ENCODE results near the gene MYO5C. TPM values are rescaled to one million over a fixed set of nuclear protein-coding genes. Genes with fewer than 3 reads are reported as not detected.

The MYO5C gene
- total and polyA plus RNA-seq, 2 of the 13 experiments (the other 11 are each of a cell fraction or from before 2014, with no cell fraction given), result 15.7 to 23.7 TPM

- in situ Hi-C loops (cut with HindIII; ENCODE audit: extremely low pct_ligation_motif_present, low pct_unique_long_range_greater_than_20kb) (no loop called here), intact Hi-C loops (cut with micrococcal nuclease; ENCODE audit: unreplicated experiment) (no loop called here)
- H4K20me1 ChIP-seq (ENCODE audit: insufficient read depth, low read length), result no peaks in the 10 kb centered on the region
- no peaks in the 10 kb centered on the region for H3K9me3 ChIP-seq (ENCODE audit: low read length)
- no peaks in the 10 kb centered on the region for H3K27me3 ChIP-seq (ENCODE audit: control insufficient read depth in 1 of 2, insufficient read depth in 2 of 2, low read length in 2 of 2)
- no peaks in the 10 kb centered on the region for H3K4me1 ChIP-seq (ENCODE audit: insufficient read depth, low read length)
- ChIA-PET POLR2A (interaction anchor here (0.6 kb wide), 1 partner anchor 69 kb away, joined by 3 read pairs; no protein-coding TSS in a partner anchor), CTCF (ENCODE audit: low intra/inter-chr PET ratio, low total read pairs) (no interaction called here)
- H3K9ac ChIP-seq (ENCODE audit: insufficient read depth, low read depth, low read length), result no peak overlapping the region
- no peaks in the 10 kb centered on the region for H3K79me2 ChIP-seq (ENCODE audit: insufficient read depth, low read length)
- H3K27ac ChIP-seq (ENCODE audit: extremely low read length, insufficient read depth, low read length), result no peak overlapping the region
- DNase-seq (ENCODE audit: low spot score) (no peak), ATAC-seq (no peak), FAIRE-seq (no peak)
- H3K4me3 ChIP-seq (replicated peaks in 1 of 3; ENCODE audit: insufficient read depth in 1 of 3, low read depth in 2 of 3, low read length in 3 of 3), result no peak overlapping the region
- no peak overlapping the region for H2AFZ ChIP-seq (ENCODE audit: low read length)
- 95% methylated on average over 1 of the region's 1 CpG for WGBS (ENCODE audit: low lambda C conversion rate)
- peaks cover 26 to 81% of the 10 kb centered on the region in 2 experiments for H3K36me3 ChIP-seq (replicated peaks in 1 of 2; ENCODE audit: control insufficient read depth in 1 of 2, insufficient read depth in 2 of 2, low read length in 2 of 2)
- no TSS peak for BruUV-seq (replicated peaks)
- TF ChIP-seq, protein P1, sequence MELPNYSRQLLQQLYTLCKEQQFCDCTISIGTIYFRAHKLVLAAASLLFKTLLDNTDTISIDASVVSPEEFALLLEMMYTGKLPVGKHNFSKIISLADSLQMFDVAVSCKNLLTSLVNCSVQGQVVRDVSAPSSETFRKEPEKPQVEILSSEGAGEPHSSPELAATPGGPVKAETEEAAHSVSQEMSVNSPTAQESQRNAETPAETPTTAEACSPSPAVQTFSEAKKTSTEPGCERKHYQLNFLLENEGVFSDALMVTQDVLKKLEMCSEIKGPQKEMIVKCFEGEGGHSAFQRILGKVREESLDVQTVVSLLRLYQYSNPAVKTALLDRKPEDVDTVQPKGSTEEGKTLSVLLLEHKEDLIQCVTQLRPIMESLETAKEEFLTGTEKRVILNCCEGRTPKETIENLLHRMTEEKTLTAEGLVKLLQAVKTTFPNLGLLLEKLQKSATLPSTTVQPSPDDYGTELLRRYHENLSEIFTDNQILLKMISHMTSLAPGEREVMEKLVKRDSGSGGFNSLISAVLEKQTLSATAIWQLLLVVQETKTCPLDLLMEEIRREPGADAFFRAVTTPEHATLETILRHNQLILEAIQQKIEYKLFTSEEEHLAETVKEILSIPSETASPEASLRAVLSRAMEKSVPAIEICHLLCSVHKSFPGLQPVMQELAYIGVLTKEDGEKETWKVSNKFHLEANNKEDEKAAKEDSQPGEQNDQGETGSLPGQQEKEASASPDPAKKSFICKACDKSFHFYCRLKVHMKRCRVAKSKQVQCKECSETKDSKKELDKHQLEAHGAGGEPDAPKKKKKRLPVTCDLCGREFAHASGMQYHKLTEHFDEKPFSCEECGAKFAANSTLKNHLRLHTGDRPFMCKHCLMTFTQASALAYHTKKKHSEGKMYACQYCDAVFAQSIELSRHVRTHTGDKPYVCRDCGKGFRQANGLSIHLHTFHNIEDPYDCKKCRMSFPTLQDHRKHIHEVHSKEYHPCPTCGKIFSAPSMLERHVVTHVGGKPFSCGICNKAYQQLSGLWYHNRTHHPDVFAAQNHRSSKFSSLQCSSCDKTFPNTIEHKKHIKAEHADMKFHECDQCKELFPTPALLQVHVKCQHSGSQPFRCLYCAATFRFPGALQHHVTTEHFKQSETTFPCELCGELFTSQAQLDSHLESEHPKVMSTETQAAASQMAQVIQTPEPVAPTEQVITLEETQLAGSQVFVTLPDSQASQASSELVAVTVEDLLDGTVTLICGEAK (IDR thresholded peaks at IDR 0.05), result 0 out of 2 replicates have a peak, but pooled peaks have one; percentile 4
- TF ChIP-seq, protein P1 (CRISPR knock-in tag; IDR thresholded peaks at IDR 0.05), result no peak
- TF ChIP-seq PAX8 (CRISPR knock-in tag; IDR thresholded peaks at IDR 0.05; ENCODE audit: borderline replicate concordance), result no peak
- no peak for TF ChIP-seq ZNF496 (CRISPR knock-in tag; IDR thresholded peaks at IDR 0.05; ENCODE audit: insufficient replicate concordance)
- no peak for TF ChIP-seq THAP8 (CRISPR knock-in tag; IDR thresholded peaks at IDR 0.05; ENCODE audit: borderline replicate concordance)
- TF ChIP-seq ZNF205 (CRISPR knock-in tag; IDR thresholded peaks at IDR 0.05), result no peak
- H3K4me2 ChIP-seq (ENCODE audit: low read depth, low read length), result no peak overlapping the region
These were observed 81.1 kb downstream of the MYO5C start for GRCh38 chr15:52214553-52214952.
